Right atrium auricular region (tissue), 2 donors: ENCODE measurements around the gene ADAM17. TPM values are rescaled to one million over a fixed set of nuclear protein-coding genes. Genes with fewer than 3 reads are reported as not detected.
"Not testable (repeated sequence)": the region's sequence is repeated elsewhere in the genome, so short reads cannot be mapped to it uniquely, and the experiment has no call there.

Experiments
- DNase-seq: peaks from one replicate; pipeline ENCODE4 v3.0.0-alpha.2; 2019; ENCODE audit warnings: low spot score
- H3K27ac ChIP-seq, 2 donors: fragments of 200-600 bp; sonication (generic); 1 replicate in 1 of 2; 2 replicates in 1 of 2; pipeline ENCODE4 v1.5.1; 2016 to 2019
- H3K27me3 ChIP-seq, 2 donors: fragments of 200-600 bp; sonication (generic); one replicate each; pipeline versions ENCODE4 v1.5.1 to v1.6.0; 2017 to 2019
- H3K36me3 ChIP-seq: fragments of 200-600 bp; sonication (generic); one replicate; pipeline ENCODE4 v1.5.1; 2016
- H3K4me1 ChIP-seq, 2 donors: fragments of 200-600 bp; sonication (generic); one replicate each; pipeline versions ENCODE4 v1.5.1 to v1.6.0; 2017 to 2019
- H3K4me3 ChIP-seq, 2 donors: fragments of 200-600 bp; sonication (generic); 1 replicate in 1 of 2; 2 replicates in 1 of 2; pipeline ENCODE4 v1.5.1; 2017 to 2019; ENCODE audit warnings: mild to moderate bottlenecking in 1 of 2, moderate library complexity in 1 of 2
- H3K9me3 ChIP-seq, 2 donors: fragments of 200-600 bp; sonication (generic); one replicate each; pipeline ENCODE4 v1.5.1; 2019
- total RNA-seq, 2 donors: library from RNA; depleted of rRNA; stranded (reverse); fragments of >200 nt; gene quantifications; one replicate each; pipeline ENCODE4 v1.1.0, GENCODE V29; 2016
- TF ChIP-seq, protein P1 (sequence below), 2 donors: fragments of 200-600 bp; sonication (generic); IDR thresholded peaks; one replicate each; pipeline ENCODE4 v1.5.1; 2019; ENCODE audit warnings: antibody characterized with exemption in 2 of 2

ADAM17 gene
- total RNA-seq, 2 donors from 2014 or later: 12.2 to 16.4 TPM

DNA sequence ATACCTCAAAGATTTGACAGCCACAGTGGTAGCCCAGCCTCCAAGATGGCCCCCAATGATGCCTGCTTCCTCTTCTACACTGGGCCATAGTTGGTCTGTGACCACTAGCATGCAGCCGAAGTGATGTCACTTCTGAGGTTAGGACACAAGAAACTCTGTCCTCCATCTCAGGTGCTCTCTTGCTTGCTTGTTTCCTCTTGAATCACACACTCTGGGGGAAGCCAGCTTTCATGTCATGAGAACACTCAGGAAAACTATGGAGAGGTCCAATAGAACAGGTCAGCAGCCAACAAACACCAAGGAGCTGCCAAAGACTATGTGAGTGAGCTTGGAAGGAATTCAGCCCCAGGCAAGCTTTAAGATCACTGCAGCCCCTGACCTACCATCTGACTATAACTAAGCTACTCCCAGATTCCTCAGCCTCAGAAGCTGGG, 3.3 kb upstream of the ADAM17 start:
- Histone ChIP-seq H3K9me3 (no peaks in the 10 kb centered on the region), H3K27me3 (no peaks in the 10 kb centered on the region), H3K4me3 (no peak overlapping the region), H3K4me1 (peaks cover 0 to 18% of the 10 kb centered on the region in 2 donors), H3K36me3 (no peaks in the 10 kb centered on the region), H3K27ac (peak overlapping the region in 1 of 2 donors; percentile 49)
- TF ChIP-seq, protein P1, sequence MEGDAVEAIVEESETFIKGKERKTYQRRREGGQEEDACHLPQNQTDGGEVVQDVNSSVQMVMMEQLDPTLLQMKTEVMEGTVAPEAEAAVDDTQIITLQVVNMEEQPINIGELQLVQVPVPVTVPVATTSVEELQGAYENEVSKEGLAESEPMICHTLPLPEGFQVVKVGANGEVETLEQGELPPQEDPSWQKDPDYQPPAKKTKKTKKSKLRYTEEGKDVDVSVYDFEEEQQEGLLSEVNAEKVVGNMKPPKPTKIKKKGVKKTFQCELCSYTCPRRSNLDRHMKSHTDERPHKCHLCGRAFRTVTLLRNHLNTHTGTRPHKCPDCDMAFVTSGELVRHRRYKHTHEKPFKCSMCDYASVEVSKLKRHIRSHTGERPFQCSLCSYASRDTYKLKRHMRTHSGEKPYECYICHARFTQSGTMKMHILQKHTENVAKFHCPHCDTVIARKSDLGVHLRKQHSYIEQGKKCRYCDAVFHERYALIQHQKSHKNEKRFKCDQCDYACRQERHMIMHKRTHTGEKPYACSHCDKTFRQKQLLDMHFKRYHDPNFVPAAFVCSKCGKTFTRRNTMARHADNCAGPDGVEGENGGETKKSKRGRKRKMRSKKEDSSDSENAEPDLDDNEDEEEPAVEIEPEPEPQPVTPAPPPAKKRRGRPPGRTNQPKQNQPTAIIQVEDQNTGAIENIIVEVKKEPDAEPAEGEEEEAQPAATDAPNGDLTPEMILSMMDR (IDR thresholded peaks at IDR 0.05): no peak
- DNase-seq: no peak

DNA sequence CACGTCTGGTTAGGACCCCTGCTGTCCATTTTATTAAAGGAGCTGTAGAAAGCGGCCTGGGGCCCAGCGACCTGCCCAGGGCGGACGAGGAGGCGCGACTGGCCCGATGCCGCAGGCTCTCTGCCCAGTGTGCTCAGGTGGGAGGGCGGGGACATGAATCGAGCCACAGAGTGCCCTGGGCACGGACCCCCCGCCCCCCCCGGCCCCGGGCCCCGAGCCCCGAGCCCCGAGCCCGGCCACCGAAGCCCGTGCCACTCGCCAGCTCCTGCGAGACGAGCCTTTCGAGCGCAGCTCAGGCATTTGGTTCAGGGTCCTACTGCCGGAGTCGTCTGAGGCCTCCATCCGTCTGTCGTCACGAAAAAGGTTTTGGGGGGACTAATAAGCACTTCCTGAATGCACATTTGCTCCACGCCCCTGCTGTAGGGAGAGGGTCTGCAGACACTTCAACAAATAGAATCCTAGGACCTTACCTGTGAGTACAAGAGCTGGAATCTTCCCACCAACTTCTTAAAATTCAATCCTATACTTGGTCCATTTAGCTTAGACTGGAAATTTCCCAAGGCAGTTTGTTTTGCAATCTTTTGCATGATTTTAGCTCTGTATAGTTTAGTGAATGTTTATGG, 602 bp upstream of the ADAM17 start:
- Histone ChIP-seq H3K27me3 (no peaks in the 10 kb centered on the region), H3K4me3 (peak overlapping the region; percentile 87 to 88), H3K4me1 (peaks cover 3 to 44% of the 10 kb centered on the region in 2 donors), H3K27ac (peak overlapping the region; percentile 99), H3K36me3 (no peaks in the 10 kb centered on the region), H3K9me3 (no peaks in the 10 kb centered on the region)
- no peak for DNase-seq
- TF ChIP-seq, protein P1 (IDR thresholded peaks at IDR 0.05): no peak

DNA sequence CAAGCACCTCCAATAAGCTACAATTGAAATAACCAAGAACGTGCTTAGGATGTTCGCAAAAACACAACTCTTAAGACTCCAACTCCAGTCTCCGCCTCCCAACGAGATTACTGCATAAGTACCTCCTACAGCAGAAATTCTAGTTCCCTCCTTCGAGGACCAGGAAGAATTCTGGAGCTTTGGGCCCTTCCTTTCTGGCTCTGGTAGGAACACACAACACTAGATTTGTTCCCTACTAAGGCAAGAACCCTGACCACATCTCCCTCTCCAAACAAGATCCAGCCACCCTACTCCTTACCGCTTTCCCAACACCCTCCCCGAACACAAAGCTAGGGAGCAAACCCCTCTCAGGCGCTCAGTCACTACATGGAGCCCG, 721 bp downstream of the ADAM17 start:
- H3K4me1 ChIP-seq: peaks cover 3 to 56% of the 10 kb centered on the region in 2 donors
- TF ChIP-seq, protein P1 (IDR thresholded peaks at IDR 0.05): no peak

DNA sequence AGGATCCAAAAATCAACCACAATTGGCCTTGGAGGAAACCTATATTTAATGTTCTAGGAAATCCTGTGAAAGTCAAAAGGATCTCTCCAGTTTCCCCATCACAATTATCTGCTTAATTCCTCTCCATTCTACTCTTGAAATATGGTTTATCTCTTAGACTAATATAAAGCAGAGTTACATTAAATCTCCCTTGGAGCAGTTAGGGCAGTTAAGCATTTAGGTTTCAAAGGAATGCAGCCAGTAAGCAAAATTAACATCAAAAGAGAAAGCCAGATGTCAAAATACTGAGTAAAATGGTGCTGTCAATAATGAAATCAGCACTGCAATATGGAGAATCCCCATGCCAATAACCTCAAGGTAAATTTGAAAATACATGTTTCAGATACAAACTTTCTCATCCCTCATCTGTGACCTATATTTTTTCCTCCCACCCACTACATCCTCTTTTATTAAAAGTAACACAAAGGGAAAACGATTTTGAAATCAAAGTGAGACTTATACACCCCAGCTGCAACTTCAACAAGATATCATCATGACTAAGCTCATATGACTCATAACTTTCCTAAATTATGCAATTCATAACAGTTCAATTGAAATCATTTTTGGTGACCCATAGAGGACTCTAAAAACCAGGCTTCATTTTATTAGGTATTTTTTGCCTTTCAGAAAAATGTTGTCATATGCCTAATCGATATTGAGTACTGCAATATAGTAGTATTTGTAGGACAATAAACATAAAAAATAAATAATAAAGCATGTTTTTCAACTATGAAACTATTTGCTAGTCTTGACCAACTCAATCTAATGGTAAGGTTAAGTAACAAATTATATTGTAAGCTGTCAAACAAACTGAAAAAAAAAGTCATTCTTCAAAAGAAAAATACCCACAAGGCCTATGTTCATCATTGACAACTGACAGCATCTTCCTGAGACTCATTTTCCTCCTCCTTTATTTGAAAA, 3.1 kb downstream of the ADAM17 start:
- peak overlapping the region; percentile 61 to 79 for H3K27ac ChIP-seq
- no peaks in the 10 kb centered on the region for H3K36me3 ChIP-seq
- no peak overlapping the region for H3K4me3 ChIP-seq
- DNase-seq: no peak
- H3K27me3 ChIP-seq: no peaks in the 10 kb centered on the region
- TF ChIP-seq, protein P1 (IDR thresholded peaks at IDR 0.05): no peak
- no peaks in the 10 kb centered on the region for H3K9me3 ChIP-seq
- peaks cover 3 to 77% of the 10 kb centered on the region in 2 donors for H3K4me1 ChIP-seq

More for the DNA sequence above, 721 bp downstream of the ADAM17 start:
- Histone ChIP-seq H3K36me3 (no peaks in the 10 kb centered on the region), H3K4me3 (peak overlapping the region; percentile 87 to 88), H3K27ac (peak overlapping the region; percentile 99), H3K9me3 (no peaks in the 10 kb centered on the region), H3K27me3 (no peaks in the 10 kb centered on the region)
- DNase-seq: peak; percentile 73

DNA sequence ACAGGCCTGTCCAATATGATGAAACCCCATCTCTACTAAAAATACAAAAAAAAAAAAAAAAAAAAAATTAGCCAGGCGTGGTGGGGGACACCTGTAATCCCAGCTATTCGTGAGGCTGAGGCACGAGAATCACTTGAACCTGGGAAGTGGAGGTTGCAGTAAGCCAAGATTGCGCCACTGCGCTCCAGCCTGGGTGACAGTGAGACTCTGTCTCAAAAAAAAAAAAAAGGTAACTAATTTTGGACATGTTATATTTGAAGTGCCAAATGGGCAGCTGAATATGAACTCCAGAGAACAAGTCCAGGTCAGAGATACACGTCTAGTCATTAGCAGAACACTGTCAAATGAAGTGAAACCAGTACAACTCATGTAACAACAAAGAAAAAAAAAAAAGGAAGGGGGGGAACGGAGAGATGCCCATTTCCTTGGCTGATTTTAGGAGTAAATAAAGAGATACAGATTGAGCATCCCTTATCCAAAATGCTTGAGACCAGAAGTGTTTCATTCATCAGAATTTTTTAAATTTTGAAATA, 4.7 kb downstream of the ADAM17 start:
- H3K36me3 ChIP-seq, H3K4me3 ChIP-seq, DNase-seq, H3K9me3 ChIP-seq, H3K27me3 ChIP-seq: not testable (repeated sequence)
- Histone ChIP-seq H3K4me1 (peaks cover 3 to 85% of the 10 kb centered on the region in 2 donors), H3K27ac (peak overlapping the region; percentile 21 to 61)

DNA sequence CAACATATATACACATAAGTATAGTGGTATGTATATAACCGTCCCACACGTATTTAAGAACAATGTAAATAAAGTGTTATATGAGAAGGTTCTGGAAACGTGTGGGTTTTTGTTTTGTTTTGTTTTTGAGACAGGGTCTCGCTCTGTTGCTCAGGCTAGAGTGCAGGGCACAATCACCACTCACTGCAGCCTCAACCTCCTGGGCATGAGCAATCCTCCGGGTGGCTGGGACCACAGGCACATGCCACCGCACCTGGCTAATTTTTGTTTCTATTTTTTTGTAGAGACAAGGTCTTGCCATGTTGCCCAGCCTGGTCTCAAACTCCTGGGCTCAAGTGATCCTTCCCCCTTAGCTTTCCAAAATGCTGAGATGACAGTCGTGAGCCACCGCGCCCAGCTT, 6.2 kb downstream of the ADAM17 start:
- Histone ChIP-seq H3K27me3 (no peaks in the 10 kb centered on the region), H3K36me3 (no peaks in the 10 kb centered on the region), H3K4me1 (peaks cover 3 to 93% of the 10 kb centered on the region in 2 donors), H3K4me3 (no peak overlapping the region), H3K9me3 (no peaks in the 10 kb centered on the region), H3K27ac (peak overlapping the region in 1 of 2 donors; percentile 11)
- DNase-seq: no peak
- TF ChIP-seq, protein P1 (IDR thresholded peaks at IDR 0.05): no peak
